ENCODE results near the gene USH1C. TPM values are rescaled to one million over a fixed set of nuclear protein-coding genes. Genes with fewer than 3 reads are reported as not detected.

The USH1C gene
- total RNA-seq, 1 experiment from 2014 or later, result not detected

GRCh38 chr11:17526326-17526725, 17.9 kb downstream of the USH1C start:
- no peak for DNase-seq (ENCODE audit: low read depth)

DNA sequence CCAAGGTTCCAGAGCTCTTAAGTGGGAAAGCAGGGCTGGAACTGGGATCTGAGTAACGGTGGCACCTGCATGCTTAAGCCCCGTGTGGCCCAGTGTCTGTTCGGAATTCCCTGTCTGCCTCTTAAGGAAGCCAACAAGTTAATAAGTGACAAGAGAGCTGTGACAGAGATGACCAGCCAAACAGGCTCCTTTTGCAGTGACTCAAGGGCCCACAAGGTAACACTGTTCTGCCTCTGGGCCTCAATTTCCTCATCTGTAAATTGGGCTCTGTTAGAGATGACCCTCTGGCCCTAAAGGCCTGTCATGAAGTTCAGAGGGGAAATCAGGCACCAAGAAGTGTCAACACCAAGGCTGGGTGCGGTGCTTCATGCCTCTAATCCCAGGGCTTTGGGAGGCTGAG, 18.6 kb downstream of the USH1C start:
- DNase-seq (ENCODE audit: low read depth), result no peak

GRCh38 chr11:17524221-17524620, 20.0 kb downstream of the USH1C start:
- no peak for DNase-seq (ENCODE audit: low read depth)

DNA sequence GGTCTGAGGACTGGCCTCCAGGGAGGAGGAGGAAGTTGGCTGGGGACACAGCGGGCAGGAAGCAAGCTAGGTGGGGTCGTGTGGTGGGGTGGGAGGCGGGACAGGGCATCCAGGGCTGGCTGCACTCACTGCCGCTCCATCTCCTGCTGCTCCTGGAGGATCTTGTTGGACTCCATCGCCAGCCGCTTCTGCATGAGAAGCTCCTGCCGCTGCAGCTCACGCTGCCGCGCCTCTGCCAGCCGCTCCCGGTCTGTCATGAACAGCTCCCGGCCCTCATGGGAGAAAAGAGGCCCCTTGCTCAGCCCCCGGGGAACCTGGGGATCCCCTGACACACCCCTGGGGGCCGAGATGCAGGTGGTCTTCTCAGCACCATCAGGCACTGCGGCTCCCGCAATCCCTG, 21.6 kb downstream of the USH1C start:
- no peak for DNase-seq (ENCODE audit: low read depth)

DNA sequence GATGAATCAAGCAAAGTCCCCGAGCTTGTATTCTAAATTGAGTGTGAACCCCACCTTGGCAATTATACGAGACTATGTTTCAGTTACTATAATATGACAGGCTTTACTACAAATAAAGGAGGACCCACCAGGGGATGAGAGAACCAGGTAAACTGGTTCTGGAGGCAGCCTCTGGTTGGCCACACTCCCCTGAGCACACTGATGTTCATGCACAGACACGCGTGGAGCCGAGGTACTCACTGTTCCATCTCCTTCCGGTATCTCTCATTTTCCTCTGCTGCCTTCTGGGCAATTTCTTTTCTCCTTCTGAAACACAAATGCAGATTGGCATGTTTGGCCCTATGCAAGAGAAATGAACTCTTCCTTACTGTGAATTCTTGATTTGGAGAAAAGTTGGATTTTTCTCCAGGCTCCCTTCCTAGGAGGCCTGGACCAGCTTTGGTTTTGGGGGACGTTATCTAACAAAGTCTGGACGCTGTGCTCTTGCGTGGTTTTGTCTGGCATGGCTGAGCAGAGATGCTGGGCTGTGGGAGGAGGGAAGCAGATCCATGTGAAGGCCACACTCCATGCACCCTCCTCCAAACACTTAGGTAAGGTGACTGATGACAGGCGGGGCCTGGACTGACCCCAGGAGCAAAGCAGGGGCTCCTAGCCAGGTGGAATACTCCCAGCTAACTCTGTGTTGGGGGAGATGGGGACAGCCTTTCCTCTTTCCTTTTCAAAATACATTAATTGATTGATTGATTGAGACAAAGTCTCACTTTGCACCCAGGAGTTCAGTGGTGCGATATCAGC, 22.9 kb downstream of the USH1C start:
- no peak for DNase-seq (ENCODE audit: low read depth)

GRCh38 chr11:17519061-17519885, 24.9 kb downstream of the USH1C start:
- DNase-seq (ENCODE audit: low read depth), result no peak

DNA sequence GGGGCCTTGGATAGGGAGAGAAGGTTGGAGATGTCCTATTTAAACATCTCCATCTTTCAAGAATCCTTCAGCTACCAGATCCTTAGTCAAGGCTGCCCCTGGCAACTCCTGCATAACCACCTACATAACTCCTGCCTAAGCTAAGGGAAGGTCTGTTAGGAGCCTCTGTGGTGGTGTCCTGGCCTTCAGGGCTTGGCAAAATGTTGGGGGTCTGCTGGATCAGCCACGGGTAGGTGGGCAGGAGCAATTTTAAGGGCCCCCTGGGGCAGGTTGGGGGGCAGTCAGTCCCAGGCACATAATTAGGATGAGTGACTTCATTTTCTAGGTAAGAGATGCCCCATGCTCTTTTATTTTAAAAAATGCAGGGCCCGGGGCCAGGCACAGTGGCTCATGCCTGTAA, 25.9 kb downstream of the USH1C start:
- no peak for DNase-seq (ENCODE audit: low read depth)

DNA sequence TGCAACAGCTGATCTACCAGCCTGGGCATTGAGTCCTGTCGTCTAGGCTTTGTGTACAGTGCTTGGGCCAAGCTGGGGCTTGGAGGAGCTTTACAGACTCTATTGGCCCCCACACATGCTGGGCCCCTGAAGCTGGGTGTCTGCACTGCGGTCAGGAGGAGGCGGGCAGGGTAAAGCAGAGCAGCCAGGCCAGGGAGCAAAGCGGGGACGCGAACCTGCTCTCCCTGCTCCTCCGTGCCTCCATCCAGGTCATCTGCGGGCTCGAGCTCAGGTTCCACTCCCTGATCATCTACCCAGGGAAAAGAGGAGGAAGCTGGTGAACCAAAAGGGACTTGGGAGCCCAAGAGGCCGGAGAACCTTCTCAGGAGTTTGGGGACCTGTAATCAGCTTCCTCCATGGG, 27.0 kb downstream of the USH1C start:
- DNase-seq (ENCODE audit: low read depth), result no peak

DNA sequence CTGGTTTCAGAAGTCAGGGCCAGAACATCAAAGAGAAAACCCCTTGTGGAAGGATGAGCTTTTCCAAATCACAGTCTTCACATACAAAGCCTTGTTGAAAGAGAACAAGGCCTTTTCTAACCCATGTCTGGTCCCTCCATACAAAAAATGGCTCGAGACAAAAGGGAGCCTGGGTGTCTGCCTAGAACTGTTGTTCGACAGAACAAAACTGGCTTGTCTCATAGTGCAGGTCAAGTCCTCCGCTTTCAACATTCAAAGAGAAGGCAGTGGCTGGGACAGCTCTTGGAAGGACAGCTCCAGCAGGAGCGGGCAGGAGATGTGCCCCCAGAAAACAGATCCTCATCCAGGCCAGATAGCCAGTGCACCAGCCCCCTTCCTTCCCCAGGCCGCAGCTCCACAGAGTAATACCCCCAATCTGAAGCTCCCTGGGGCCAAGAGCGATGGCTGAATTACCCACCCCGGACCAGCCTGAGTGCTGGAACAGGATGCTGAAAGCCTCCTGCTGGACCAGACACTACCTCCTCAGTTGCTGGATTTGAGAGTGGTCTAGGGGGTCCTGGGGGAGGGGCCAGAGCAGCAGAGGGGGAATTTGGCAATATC, 27.6 kb downstream of the USH1C start:
- no peak for DNase-seq (ENCODE audit: low read depth)

DNA sequence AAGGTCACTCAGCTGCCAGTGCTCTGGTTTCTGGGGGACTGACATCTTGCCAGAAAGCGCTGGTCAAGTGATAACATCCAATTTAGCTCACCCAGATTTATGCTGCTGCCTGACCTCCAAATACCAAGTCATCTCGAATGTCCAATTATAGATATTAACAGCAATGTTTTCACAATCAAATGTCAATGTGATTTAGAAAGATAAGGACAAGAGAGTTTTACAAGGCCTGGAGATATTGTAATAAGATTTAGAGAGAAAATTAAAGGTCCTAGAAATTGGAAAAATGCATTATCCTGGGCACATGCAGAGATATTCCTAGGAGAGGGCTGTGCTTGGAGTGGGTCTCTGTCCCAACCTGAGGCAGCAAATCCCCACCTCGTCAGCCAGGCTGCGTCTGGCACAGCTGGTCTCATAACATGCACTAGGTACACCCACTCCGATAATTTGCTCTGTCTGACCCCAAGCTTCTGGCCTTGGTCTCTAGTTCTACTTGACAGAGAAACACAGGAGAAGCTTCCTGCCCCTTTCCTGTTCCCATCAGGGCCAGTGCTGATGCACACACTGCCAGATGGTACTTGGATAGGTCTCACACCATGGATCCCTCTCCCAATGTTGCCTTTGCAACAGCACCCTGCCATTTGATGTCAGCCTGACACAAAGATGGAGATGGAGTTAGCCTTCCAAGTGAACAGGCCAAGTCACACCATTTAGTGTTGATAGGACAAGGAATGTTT, 28.6 kb downstream of the USH1C start:
- DNase-seq (ENCODE audit: low read depth), result no peak

DNA sequence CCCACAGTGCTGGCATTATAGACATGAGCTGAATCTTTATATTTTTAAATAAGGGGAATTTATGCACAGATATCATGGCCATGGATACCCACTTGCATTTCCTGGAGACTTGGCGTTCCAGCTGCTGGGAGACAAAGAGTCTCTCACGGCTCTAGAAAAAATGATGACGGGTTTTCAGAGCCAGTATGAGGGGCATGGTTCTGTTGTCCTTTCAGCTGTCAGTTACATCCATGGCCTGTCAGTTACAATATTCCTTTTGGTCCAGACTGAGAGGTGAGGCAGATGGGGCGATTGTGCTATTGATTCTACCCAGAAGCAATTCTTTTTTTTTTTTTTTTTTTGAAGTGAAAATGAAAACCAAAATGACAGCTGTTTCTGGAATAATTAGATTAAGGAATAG, 29.7 kb downstream of the USH1C start:
- DNase-seq (ENCODE audit: low read depth), result no peak

- peak; percentile 12 for DNase-seq (ENCODE audit: low read depth)
Observed at GRCh38 chr11:17513853-17514252, 30.4 kb downstream of the USH1C start.

- no peak for DNase-seq (ENCODE audit: low read depth)
Observed at GRCh38 chr11:17512101-17512500, 32.1 kb downstream of the USH1C start.

DNA sequence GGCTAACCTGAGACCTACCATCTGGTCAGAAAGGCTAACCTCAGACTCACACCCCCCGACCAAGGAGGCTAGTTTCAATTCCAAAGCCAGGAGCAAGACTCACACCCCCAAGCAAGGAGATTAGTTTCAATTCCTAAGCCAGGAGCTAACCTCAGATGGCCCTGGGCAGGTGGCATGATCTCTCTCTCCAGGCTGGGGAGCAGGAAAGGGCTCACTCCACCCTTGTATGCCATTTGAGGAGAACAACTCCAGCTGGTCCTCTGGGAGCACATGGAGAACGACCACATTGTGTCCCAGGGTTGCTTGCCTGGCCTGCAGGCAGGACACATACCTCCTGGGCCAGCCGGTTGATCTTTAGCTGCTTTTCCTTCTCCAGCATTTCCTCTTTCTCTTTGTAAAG, 32.6 kb downstream of the USH1C start:
- DNase-seq (ENCODE audit: low read depth), result no peak

GRCh38 chr11:17510507-17511206, 33.6 kb downstream of the USH1C start:
- no peak for DNase-seq (ENCODE audit: low read depth)

GRCh38 chr11:17508791-17509190, 35.4 kb downstream of the USH1C start:
- no peak for DNase-seq (ENCODE audit: low read depth)

- DNase-seq (ENCODE audit: low read depth), result peak; percentile 37
Observed at GRCh38 chr11:17508306-17508705, 35.9 kb downstream of the USH1C start.

- DNase-seq (ENCODE audit: low read depth), result no peak
Observed at GRCh38 chr11:17507773-17508172, 36.4 kb downstream of the USH1C start.

DNA sequence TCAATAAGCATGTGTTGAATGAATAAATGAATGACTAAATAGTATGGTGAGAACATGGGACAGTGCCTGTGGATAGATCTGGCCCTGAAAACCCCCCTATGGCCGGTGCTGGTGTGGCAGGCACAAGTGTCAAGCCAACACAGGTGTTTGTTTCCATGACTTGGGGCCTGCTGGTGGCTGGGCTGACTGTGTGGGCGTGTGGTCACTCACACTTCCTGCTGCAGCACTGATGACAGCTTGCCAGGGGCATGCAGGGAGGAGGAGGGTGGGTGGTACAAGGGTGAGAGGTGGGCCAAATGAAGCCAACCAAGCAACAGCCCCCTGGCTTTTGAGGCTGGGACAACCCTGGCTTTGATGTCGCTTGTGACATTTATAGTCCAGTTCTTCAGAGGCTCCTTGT, 37.3 kb downstream of the USH1C start:
- DNase-seq (ENCODE audit: low read depth), result no peak

GRCh38 chr11:17506314-17506713, 37.9 kb downstream of the USH1C start:
- no peak for DNase-seq (ENCODE audit: low read depth)

DNA sequence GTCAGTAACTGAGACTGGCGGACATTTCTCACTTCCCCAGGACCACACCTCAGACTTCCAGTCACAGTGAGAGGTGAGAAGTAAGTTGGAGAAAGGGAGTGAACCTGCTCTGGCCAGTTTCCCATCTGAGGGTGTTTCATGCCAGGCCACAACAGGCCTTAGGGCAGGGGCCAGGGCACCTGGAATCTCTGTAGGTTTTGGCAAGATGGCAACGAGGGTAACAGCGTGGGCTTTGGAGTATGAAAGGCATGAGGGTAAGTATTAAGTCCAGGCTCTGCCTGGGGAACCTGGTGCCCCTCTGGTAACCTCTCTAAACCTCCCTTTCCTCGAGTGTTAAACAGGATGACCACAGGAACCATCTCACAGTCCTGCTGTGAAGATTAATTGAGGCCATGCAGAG, 39.1 kb downstream of the USH1C start:
- DNase-seq (ENCODE audit: low read depth), result no peak

Data from M059J (cell line).